GM10266 (cell line): ENCODE measurements around the gene FAM234B.

ENCODE experiments used
- DNase-seq: peaks from one replicate; pipeline ENCODE4 v3.0.0; 2012; ENCODE audit errors: extremely low spot score
- TF ChIP-seq, protein P1 (sequence below): IDR thresholded peaks from 2 replicates; pipeline ENCODE4 v1.5.1; 2012; ENCODE audit warnings: mild to moderate bottlenecking, low read depth; ENCODE audit not compliant: control insufficient read depth, insufficient read depth; ENCODE audit errors: missing control alignments

The FAM234B gene

DNA sequence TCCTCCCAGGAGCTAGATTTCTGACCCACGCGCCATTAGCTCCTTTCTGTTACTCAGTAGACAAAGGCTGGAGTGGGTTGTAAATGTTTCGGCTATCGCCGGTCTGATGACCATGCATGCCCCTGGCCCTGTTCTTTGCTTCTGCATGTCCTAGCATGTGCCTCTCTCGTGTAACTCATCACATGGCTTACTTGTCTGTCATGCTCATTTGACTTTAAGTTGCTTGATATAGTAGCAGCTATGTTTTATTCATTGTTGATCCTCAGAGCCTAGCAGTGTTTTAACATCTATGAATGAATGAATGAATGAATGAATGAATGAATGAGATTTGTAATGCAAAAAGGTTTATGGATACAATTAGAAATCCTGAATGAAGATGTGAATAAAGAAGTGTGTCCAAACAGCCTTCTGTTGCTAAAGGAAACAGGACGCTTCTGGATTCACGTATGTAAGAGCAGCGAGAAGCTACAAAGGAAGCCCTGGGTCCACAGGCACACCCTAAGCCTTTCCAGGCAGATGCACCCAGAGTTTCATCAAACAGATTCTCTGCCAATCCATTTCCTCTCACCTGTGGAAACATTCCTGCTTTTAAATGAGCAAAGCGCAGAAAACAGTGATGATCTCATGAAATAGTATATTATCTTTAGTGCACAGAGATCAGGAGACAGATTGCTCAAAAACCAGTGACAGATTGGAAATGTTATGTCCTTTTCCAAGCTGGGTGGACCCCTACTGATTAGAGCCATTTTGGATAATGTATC is 55.8 kb downstream of the FAM234B start:
- DNase-seq, result no peak
- TF ChIP-seq, protein P1, sequence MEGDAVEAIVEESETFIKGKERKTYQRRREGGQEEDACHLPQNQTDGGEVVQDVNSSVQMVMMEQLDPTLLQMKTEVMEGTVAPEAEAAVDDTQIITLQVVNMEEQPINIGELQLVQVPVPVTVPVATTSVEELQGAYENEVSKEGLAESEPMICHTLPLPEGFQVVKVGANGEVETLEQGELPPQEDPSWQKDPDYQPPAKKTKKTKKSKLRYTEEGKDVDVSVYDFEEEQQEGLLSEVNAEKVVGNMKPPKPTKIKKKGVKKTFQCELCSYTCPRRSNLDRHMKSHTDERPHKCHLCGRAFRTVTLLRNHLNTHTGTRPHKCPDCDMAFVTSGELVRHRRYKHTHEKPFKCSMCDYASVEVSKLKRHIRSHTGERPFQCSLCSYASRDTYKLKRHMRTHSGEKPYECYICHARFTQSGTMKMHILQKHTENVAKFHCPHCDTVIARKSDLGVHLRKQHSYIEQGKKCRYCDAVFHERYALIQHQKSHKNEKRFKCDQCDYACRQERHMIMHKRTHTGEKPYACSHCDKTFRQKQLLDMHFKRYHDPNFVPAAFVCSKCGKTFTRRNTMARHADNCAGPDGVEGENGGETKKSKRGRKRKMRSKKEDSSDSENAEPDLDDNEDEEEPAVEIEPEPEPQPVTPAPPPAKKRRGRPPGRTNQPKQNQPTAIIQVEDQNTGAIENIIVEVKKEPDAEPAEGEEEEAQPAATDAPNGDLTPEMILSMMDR, result no peak

DNA sequence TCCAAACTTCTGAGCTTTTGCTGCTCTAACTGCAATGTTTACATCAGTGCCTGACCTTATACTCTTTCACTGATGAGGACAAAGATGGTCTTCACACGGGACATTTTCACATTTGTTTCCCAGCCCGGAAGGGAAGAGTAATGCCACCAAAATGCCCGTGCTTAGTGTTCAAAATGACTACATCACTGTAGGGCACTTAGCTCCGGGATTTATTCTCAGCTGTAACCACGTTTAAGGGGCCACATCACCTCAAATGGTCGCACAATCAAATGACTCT is 56.4 kb downstream of the FAM234B start:
- TF ChIP-seq, protein P1, result no peak
- no peak for DNase-seq

DNA sequence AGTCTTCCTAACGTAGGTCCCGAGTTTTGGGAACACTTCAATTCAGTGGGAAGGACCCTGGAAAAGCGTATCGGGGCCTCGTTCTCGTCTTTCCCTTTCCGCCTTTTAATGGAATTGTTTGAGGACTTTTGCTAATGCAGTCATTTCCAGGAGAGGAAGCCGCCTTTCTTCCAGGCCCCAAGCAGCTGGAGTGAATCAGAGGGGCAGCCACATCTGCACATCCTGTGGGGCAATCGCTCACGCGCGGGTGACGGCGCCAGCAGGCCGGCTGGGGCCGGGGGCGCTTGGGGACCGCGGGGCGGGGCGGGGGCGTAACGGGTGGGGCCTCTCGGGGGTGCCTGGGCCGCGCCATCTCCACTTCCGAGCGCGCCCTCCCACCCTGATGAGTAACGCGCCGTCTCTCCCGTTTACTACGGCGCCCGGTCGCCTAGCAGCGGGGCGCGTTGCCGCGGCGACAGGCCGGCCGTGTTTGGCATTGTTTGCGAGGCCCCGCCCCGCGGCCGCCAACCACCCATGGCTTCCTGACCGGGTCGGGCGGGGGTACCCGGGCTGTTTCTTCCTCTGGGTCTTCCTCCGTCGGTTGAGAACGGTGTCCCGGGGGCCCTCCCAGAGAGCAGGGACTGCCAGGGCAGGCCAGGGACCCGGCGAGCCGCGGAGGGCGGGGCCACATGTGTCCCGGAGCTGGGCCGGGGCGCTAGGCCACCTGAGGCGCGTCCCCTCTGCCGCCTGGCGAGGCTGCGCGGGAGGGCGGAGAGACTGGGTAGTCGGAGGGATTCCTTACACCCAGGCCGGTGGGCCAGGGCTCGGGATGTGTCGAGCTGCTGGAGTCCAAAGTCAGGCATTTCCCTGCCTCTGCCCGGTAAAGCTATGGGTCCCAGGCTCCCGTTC is 56.9 kb downstream of the FAM234B start:
- TF ChIP-seq, protein P1, result no peak
- DNase-seq, result peak; percentile 85

DNA sequence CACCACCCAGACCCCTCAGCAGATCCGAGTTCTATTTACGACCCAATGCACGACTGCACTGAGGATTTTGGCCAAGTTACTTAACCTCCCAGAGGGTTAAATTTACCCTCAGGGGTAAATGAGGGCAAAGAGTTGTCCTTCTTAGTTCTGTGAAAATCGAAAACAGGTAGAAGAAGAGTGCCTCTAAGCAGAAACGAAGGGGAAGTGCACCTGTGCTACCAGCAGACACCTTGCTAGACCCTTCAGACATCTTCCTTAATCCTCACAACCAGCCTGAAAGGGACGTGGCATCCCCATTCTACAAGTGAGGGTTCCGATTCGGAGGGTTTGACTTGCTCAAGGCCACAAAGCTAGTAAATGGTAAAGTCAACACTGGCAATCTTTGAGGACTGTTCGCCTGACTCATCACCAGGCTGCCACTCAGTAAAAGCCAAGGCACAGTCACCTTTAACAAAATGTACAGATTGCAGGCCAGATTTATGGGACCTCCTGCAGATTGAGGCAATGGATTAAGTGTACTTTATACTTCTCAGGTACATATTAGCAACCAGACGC is 57.7 kb downstream of the FAM234B start:
- no peak for DNase-seq
- TF ChIP-seq, protein P1, result no peak

DNA sequence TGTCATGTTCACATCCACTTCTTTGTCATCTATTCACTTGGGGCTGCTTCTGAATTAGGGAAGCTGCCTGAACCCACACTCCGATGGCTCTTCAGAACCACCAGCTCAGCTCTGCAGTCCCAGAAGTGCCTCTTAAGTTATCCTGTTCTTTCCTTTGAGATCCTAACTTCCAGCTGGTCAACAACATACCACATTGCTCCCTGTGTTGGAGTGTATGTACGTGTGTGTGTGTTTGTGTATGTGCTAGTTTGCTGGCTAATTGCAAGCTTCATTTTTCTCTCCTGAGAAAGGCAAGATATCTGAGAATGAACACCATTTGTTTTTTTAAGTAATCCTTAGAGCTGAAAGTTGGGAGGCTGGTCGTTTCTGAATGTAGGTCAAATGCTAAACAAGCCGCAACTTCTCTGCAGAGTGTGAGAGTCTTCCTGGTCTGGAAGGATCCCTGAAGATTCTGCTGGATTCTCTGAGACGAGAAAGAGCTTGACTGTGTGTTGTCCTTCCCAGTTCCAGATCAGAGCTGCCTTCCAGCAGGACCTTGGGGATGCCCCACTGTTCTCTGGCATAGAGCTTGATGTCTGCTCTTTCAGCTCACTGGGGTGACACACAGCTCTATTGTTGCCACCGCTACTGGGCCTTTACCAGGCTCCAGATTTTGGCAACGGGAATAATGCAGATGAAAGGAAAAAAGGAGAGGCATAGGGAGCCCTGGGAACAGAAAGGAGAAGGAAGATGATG is 58.4 kb downstream of the FAM234B start:
- TF ChIP-seq, protein P1, result no peak
- DNase-seq, result no peak

DNA sequence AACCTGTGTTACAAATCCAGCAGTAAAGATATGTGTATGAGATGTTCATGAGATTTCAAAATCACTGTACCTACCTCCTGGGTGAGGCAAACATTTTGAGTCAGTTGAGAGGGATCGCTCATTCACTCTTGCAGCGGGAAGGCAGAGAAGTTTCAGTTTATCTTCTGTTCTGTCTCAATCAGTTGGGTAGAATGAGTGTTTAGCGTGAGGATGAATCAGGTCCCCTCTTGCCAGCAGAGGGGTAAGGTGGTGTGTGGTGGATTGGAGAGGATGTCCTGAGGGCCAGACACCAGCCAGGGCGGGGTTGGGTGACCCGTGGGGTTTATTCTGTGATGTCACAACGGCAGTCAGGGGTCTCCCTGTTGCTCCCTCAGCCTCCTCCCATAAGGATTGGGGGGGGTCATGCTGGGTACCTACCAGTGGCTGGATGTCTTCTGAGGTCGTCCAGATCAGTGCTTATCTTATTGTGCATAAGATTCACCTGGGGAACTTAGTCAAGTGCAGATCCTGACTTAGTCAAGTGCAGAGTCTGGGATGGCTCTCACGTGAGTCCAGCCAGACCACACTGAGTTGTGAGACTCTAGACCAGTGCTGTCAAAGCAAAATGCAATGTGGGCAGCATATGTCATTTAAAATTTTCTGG is 59.3 kb downstream of the FAM234B start, which contains the start of gene GSG1:
TSS of gene GSG1 (minus strand) at position 277 of the 643 bp plus-strand sequence. CDS start at position 122, 155 bp downstream.
- TF ChIP-seq, protein P1, result no peak
- no peak for DNase-seq
